Measurements from ENCODE around the gene ABHD11. TPM values are rescaled to one million over a fixed set of nuclear protein-coding genes. Genes with fewer than 3 reads are reported as not detected.

Gene ABHD11
- total and polyA plus RNA-seq, 7 donors: 5.4 to 91.3 (median 13.0) TPM

GRCh38 chr7:73769481-73770001 is 30.9 kb upstream of the ABHD11 start:
- intact Hi-C loops (cut with DNase I): no loop called here
- H3K27ac ChIP-seq: no peak overlapping the region
- no peak for DNase-seq
- TF ChIP-seq POLR2AphosphoS5 (IDR thresholded peaks at IDR 0.05) (peak in 1 of 4 donors; percentile 5), POLR2A (IDR thresholded peaks at IDR 0.05) (peak in 1 of 2 donors; percentile 7), EP300 (IDR thresholded peaks at IDR 0.05) (no peak), CTCF (IDR thresholded peaks at IDR 0.05) (no peak)
- peak overlapping the region in 3 of 4 donors; percentile 2 to 28 (median 14) for H3K4me3 ChIP-seq
- H3K4me1 ChIP-seq: peaks cover 0 to 24% (median 11%) of the 10 kb centered on the region in 4 donors
- H3K9me3 ChIP-seq: no peaks in the 10 kb centered on the region
- peaks cover 26 to 47% (median 33%) of the 10 kb centered on the region in 3 donors for H3K27me3 ChIP-seq
- WGBS, 2 donors: 4 to 21% methylated on average over 49 of the region's 49 CpGs
- no peaks in the 10 kb centered on the region for H3K36me3 ChIP-seq

GRCh38 chr7:73768641-73769480 is 30.3 kb upstream of the ABHD11 start:
- Histone ChIP-seq H3K36me3 (no peaks in the 10 kb centered on the region), H3K27me3 (peaks cover 26 to 47% (median 33%) of the 10 kb centered on the region in 3 donors), H3K27ac (peak overlapping the region in 1 of 4 donors; percentile 37), H3K4me1 (peaks cover 0 to 24% (median 11%) of the 10 kb centered on the region in 4 donors), H3K9me3 (no peaks in the 10 kb centered on the region), H3K4me3 (peak overlapping the region in 2 of 4 donors; percentile 8 to 14)
- no peak for DNase-seq
- no peak for TF ChIP-seq CTCF (IDR thresholded peaks at IDR 0.05)
- TF ChIP-seq POLR2A (IDR thresholded peaks at IDR 0.05): no peak
- no peak for TF ChIP-seq EP300 (IDR thresholded peaks at IDR 0.05)
- WGBS, 2 donors: 7 to 33% methylated on average over 53 of the region's 53 CpGs
- intact Hi-C loops (cut with DNase I): no loop called here

GRCh38 chr7:73766556-73767229 is 28.1 kb upstream of the ABHD11 start:
- TF ChIP-seq CTCF (IDR thresholded peaks at IDR 0.05): no peak
- H3K27ac ChIP-seq: no peak overlapping the region
- H3K4me3 ChIP-seq: no peak overlapping the region
- H3K4me1 ChIP-seq: peaks cover 0 to 24% (median 11%) of the 10 kb centered on the region in 4 donors
- DNase-seq: no peak
- no peaks in the 10 kb centered on the region for H3K9me3 ChIP-seq
- intact Hi-C loops (cut with DNase I): no loop called here
- WGBS, 2 donors: 20 to 63% methylated on average over 17 of the region's 17 CpGs
- no peaks in the 10 kb centered on the region for H3K36me3 ChIP-seq
- H3K27me3 ChIP-seq: peaks cover 26 to 45% (median 28%) of the 10 kb centered on the region in 3 donors

GRCh38 chr7:73762659-73762999 is 24.0 kb upstream of the ABHD11 start:
- 86 to 89% methylated on average over 1 of the region's 1 CpG for WGBS, 2 donors
- H3K9me3 ChIP-seq: no peaks in the 10 kb centered on the region
- intact Hi-C loops (cut with DNase I): no loop called here

More at GRCh38 chr7:73762659-73762999, 24.0 kb upstream of the ABHD11 start:
- Histone ChIP-seq H3K4me3 (no peak overlapping the region), H3K4me1 (no peaks in the 10 kb centered on the region), H3K36me3 (no peaks in the 10 kb centered on the region), H3K27ac (no peak overlapping the region), H3K27me3 (peaks cover 0 to 5% (median 0%) of the 10 kb centered on the region in 3 donors)
- DNase-seq: no peak
- TF ChIP-seq POLR2A (IDR thresholded peaks at IDR 0.05): no peak
- no peak for TF ChIP-seq POLR2AphosphoS5 (IDR thresholded peaks at IDR 0.05)
- TF ChIP-seq EP300 (IDR thresholded peaks at IDR 0.05): no peak
- TF ChIP-seq CTCF (IDR thresholded peaks at IDR 0.05): no peak
